ENCODE data around the gene HBP1. TPM values are rescaled to one million over a fixed set of nuclear protein-coding genes. Genes with fewer than 3 reads are reported as not detected.

HBP1 gene
- total and polyA plus RNA-seq, 11 donors, result 21.4 to 98.4 (median 58.1) TPM

DNA sequence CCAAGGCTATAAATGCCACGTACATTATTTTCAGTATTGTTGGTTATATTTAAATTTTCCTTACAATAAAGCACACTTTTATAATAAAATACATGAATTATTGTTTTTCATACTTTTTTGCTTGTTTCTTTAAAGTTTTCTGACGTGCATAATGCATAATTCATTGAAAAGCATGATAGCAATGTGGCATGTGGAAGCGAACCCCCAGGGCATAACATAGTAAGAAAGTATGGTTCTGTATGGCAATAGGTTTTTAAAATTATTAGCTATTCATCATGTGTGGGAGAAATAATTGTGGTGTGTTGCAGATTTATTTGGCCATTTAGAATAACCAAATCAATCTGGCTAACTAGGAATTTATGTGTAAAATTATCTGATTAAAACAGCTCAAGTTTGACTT is 7.4 kb upstream of the HBP1 start:
- no peak for ATAC-seq
- intact Hi-C loops (cut with DNase I), result no loop called here
- WGBS, 4 donors, result 92% methylated on average over 3 of the region's 3 CpGs

DNA sequence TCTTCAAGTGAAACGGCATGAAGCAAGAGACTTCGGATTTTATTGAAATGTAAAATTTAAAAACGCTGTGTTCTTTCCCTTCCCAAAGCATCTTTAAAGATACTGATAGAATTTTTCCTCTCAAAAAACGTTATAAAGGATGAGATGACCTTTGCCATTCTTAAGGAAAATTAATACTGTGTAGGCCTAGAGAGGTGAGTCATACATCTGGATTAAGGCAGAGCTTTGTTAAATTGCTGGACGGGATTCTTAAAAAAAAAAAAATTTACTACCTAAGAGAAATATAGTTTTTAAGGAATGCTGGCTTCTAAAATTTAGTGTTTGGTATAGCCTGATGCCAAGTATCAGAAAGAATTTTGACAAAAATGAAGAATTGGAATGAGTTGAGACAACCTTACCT is 6.3 kb upstream of the HBP1 start:
- TF ChIP-seq, protein P1, sequence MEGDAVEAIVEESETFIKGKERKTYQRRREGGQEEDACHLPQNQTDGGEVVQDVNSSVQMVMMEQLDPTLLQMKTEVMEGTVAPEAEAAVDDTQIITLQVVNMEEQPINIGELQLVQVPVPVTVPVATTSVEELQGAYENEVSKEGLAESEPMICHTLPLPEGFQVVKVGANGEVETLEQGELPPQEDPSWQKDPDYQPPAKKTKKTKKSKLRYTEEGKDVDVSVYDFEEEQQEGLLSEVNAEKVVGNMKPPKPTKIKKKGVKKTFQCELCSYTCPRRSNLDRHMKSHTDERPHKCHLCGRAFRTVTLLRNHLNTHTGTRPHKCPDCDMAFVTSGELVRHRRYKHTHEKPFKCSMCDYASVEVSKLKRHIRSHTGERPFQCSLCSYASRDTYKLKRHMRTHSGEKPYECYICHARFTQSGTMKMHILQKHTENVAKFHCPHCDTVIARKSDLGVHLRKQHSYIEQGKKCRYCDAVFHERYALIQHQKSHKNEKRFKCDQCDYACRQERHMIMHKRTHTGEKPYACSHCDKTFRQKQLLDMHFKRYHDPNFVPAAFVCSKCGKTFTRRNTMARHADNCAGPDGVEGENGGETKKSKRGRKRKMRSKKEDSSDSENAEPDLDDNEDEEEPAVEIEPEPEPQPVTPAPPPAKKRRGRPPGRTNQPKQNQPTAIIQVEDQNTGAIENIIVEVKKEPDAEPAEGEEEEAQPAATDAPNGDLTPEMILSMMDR (IDR thresholded peaks at IDR 0.05), result no peak
- no peak for TF ChIP-seq POLR2A (IDR thresholded peaks at IDR 0.05)
- H3K27me3 ChIP-seq, result no peaks in the 10 kb centered on the region
- DNase-seq (no peak), ATAC-seq (no peak)
- H3K4me3 ChIP-seq, result no peak overlapping the region
- H3K27ac ChIP-seq, result no peak overlapping the region
- peaks cover 0 to 24% (median 0%) of the 10 kb centered on the region in 9 donors for H3K36me3 ChIP-seq
- 83 to 89% (median 87%) methylated on average over 5 of the region's 5 CpGs for WGBS, 4 donors
- intact Hi-C loops (cut with DNase I), result no loop called here
- H3K4me1 ChIP-seq, result peaks cover 0 to 5% (median 0%) of the 10 kb centered on the region in 12 donors
- H3K9me3 ChIP-seq, result no peaks in the 10 kb centered on the region

More for the DNA sequence above, 7.4 kb upstream of the HBP1 start:
- DNase-seq, result no peak
- no peaks in the 10 kb centered on the region for H3K27me3 ChIP-seq
- H3K9me3 ChIP-seq, result no peaks in the 10 kb centered on the region
- TF ChIP-seq, protein P1 (IDR thresholded peaks at IDR 0.05), result no peak
- TF ChIP-seq POLR2A (IDR thresholded peaks at IDR 0.05), result no peak
- peaks cover 0 to 30% (median 0%) of the 10 kb centered on the region in 9 donors for H3K36me3 ChIP-seq
- no peak overlapping the region for H3K27ac ChIP-seq
- H3K4me3 ChIP-seq, result no peak overlapping the region
- H3K4me1 ChIP-seq, result no peaks in the 10 kb centered on the region

DNA sequence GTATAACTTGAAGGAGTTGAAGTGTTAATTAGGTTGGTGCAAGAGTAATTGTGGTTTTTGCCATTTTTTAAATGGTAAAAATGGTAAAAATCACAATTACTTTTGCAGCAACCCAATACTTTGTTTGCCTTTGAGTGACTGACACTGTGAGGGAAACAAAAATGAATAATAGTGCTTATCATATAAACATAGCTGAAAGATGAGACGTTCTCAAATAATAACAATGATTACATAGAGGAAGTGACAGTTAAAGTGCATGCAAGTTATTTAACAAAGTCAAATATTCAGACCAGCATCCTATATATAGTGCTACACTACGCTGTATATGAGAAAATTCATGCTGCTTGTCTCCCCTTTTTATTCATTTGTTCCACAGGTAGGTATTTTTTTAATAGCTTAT is 4.7 kb upstream of the HBP1 start:
- WGBS, 4 donors, result 50 to 63% (median 60%) methylated on average over 2 of the region's 2 CpGs
- Histone ChIP-seq H3K27ac (no peak overlapping the region), H3K4me1 (peaks cover 0 to 7% (median 0%) of the 10 kb centered on the region in 12 donors), H3K4me3 (no peak overlapping the region), H3K27me3 (no peaks in the 10 kb centered on the region), H3K9me3 (no peaks in the 10 kb centered on the region), H3K36me3 (peaks cover 0 to 13% (median 0%) of the 10 kb centered on the region in 9 donors)
- intact Hi-C loops (cut with DNase I), result no loop called here
- DNase-seq (no peak), ATAC-seq (no peak)
- TF ChIP-seq, protein P1 (IDR thresholded peaks at IDR 0.05), result no peak
- no peak for TF ChIP-seq POLR2A (IDR thresholded peaks at IDR 0.05)

DNA sequence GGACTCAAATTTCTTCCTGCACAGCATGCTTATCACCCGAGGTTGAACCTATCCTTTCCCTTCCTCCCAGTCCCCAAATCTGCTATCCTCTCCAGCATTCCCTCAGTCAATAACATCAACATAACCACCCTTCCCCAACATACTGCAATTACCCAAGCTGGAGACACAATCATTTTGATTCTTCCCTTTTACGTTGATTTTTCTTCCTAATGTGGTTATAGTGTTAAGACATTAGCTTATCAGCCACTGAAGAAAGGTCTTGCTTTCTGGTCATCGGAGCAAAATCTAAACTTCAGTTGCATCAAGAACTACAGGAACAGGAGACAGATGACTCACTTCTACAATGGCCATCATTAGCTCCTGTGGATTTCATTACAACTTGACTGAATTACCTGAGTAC is 3.5 kb upstream of the HBP1 start:
- 71 to 76% (median 73%) methylated on average over 3 of the region's 3 CpGs for WGBS, 4 donors
- Histone ChIP-seq H3K27me3 (no peaks in the 10 kb centered on the region), H3K4me3 (no peak overlapping the region), H3K4me1 (peaks cover 0 to 13% (median 3%) of the 10 kb centered on the region in 12 donors), H3K9me3 (no peaks in the 10 kb centered on the region), H3K36me3 (peaks cover 0 to 4% (median 0%) of the 10 kb centered on the region in 9 donors), H3K27ac (no peak overlapping the region)
- TF ChIP-seq, protein P1 (IDR thresholded peaks at IDR 0.05), result no peak
- no peak for TF ChIP-seq POLR2A (IDR thresholded peaks at IDR 0.05)
- no peak for DNase-seq
- no peak for ATAC-seq
- intact Hi-C loops (cut with DNase I), result loop anchor here in 1 of 10 donors (5.0 kb wide), 1 partner anchor 878 kb away; no protein-coding TSS in a partner anchor

Measured in heart left ventricle (tissue), 16 donors.